ENCODE data around the gene DHX40.

DHX40 gene

DNA sequence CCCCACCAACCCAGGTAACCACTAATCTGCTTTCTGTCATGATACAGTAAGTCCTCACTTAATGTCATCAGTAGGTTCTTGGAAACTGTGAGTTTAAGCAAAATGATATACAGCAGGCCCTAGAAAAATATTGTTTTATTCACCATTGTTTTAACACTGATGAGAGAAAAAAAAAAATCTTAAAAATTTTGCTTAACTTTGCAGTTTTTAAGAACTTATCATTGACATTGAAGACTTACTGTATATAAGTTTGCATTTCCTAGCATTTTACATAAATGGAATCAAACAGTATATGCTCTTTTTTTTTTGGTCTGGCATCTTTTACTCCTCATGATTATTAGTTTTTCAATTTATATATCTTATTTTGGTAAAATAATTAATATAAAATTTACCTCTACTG is 34.8 kb downstream of the DHX40 start:
- POLR2A ChIA-PET = interaction anchor here (0.7 kb wide), 1 partner anchor 34 kb away, joined by 5 read pairs; no protein-coding TSS in a partner anchor
- TF ChIP-seq, protein P1, sequence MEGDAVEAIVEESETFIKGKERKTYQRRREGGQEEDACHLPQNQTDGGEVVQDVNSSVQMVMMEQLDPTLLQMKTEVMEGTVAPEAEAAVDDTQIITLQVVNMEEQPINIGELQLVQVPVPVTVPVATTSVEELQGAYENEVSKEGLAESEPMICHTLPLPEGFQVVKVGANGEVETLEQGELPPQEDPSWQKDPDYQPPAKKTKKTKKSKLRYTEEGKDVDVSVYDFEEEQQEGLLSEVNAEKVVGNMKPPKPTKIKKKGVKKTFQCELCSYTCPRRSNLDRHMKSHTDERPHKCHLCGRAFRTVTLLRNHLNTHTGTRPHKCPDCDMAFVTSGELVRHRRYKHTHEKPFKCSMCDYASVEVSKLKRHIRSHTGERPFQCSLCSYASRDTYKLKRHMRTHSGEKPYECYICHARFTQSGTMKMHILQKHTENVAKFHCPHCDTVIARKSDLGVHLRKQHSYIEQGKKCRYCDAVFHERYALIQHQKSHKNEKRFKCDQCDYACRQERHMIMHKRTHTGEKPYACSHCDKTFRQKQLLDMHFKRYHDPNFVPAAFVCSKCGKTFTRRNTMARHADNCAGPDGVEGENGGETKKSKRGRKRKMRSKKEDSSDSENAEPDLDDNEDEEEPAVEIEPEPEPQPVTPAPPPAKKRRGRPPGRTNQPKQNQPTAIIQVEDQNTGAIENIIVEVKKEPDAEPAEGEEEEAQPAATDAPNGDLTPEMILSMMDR (IDR thresholded peaks at IDR 0.05; ENCODE audit: control extremely low read depth, extremely low read depth, low read depth, missing control alignments) = no peak
- no peak for DNase-seq (ENCODE audit: extremely low spot score)
- CTCF ChIA-PET = interaction anchor here (1.6 kb wide), 1 partner anchor 18 kb away, joined by 5 read pairs; no protein-coding TSS in a partner anchor

DNA sequence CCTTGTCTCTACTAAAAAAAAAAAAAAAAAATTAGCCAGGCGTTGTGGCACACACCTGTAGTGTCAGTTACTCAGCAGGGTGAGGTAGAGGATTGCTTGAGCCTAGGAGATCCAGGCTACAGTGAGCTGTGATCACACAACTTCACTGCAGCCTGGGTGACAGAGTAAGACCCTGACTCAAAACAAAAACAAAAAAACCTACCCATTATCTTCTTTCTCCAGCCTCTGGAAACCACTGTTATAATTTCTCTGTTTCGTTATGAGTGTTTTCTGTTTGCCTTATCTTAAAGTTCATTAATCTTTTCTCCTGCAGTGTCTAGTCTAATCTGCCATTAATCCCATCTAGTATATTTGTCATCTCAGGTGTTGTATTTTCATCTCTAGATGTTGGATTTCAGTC is 35.7 kb downstream of the DHX40 start:
- CTCF ChIA-PET = interaction anchor here (0.9 to 1.6 kb wide), 2 partner anchors 17 to 80 kb away, joined by 4 to 5 read pairs; no protein-coding TSS in a partner anchor
- POLR2A ChIA-PET = interaction anchor here (1.0 kb wide), 1 partner anchor 18 kb away, joined by 5 read pairs; no protein-coding TSS in a partner anchor
- no peak for DNase-seq (ENCODE audit: extremely low spot score)
- TF ChIP-seq, protein P1 (IDR thresholded peaks at IDR 0.05; ENCODE audit: control extremely low read depth, extremely low read depth, low read depth, missing control alignments) = no peak

DNA sequence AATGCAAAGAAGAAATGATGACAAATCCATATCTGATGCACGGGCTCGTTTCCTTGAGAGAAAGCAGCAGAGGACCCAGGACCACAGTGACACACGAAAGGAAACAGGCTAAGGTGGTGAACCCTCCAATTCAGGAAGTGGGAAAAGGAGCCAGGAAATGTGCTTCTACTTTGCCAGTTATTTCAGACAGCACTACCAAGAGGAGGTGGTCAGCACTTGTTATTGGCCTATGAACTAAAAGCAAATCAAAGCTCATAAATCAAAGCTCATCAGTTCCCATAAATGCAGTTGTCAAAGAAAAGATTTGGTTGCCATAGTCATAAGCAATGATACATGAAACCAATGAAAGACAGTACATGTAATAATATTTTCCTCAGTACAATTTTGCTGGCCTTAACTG is 41.7 kb downstream of the DHX40 start:
- ChIA-PET POLR2A (no interaction called here), CTCF (interaction anchor here (1.1 to 2.4 kb wide), 2 partner anchors 11 to 12 kb away, joined by 4 to 7 read pairs; partner anchors contain the start of gene CLTC)
- DNase-seq (ENCODE audit: extremely low spot score) = no peak
- TF ChIP-seq, protein P1 (IDR thresholded peaks at IDR 0.05; ENCODE audit: control extremely low read depth, extremely low read depth, low read depth, missing control alignments) = no peak

DNA sequence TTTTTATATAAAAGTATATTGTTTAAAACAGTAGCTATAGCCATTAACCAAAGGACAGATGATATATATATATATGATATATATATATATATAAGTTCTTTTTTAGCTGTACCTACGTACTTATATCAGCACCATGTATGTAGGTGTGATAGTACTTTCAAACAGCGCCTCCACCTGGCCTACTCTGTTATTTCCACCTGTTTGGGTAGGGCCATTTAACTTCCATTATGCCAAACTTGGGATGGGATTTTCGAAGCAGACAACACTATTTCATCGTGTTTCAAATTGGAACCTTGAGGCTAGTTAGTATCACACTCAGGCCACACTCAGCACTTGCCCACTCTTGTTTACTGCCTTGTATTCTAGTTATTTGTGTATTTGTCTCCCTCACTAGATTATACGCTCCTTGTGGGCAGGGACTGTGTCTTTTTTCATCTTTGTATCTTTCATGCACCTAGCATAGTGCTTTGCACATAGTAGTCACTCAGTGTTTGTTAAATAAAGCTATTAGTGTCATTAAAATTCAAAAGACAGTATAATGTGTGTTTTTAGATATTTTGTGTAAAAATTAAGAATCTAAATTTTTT is 42.5 kb downstream of the DHX40 start:
- DNase-seq (ENCODE audit: extremely low spot score) = no peak
- CTCF ChIA-PET = interaction anchor here (1.0 to 2.4 kb wide), 4 partner anchors 10 to 37 kb away, joined by 3 to 7 read pairs (median 4); partner anchors contain the start of gene CLTC
- TF ChIP-seq, protein P1 (IDR thresholded peaks at IDR 0.05; ENCODE audit: control extremely low read depth, extremely low read depth, low read depth, missing control alignments) = no peak
- POLR2A ChIA-PET = no interaction called here

DNA sequence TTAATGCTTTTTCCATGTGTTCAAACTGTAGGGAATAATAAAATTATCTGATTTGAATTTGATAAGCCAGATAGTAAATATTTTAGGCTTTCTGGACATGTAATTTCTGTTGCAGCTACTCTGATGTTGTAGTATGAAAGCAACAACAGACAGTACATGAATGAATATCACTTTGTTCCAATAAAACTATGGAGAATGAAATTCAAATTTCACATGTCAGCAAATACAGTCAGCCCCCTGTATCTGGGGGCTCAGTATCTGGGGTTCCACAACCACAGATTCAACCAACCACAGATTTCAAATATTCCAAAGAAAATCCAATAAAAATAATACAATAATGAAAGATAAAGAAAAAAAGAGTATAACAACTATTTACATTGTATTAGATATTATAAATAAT is 46.1 kb downstream of the DHX40 start:
- no peak for DNase-seq (ENCODE audit: extremely low spot score)
- TF ChIP-seq, protein P1 (IDR thresholded peaks at IDR 0.05; ENCODE audit: control extremely low read depth, extremely low read depth, low read depth, missing control alignments) = no peak
- POLR2A ChIA-PET = no interaction called here
- CTCF ChIA-PET = no interaction called here

DNA sequence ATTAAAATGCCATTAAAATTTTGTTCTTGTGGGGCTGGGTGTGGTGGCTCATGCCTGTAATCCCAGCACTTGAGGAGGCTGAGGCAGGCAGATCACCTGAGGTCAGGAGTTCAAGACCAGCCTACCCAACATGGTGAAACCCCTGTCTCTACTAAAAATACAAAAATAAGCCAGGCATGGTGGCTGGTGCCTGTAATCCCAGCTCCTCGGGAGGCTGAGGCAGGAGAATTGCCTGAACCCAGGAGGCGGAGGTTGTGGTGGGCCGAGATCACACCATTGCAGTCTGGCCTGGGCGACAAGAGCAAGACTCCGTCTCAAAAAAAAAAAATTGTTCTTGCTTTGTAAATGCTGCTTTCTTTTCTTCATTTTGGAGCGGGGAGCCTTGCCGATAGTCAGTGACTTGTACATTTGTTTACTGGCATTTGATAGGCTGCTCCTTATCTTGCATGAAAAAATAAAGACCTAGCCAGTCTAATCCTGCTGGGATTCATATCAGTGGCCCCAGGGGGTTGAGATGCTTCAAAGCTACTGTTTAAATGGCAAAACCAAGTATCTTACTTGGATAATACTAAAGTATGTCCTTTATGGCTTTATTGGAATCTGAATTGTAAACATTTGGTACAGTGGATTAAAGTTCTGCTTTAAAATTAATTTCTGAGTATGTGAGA is 51.0 kb downstream of the DHX40 start:
- CTCF ChIA-PET = interaction anchor here (1.2 kb wide), 1 partner anchor 13 kb away, joined by 3 read pairs; no protein-coding TSS in a partner anchor
- no peak for DNase-seq (ENCODE audit: extremely low spot score)
- TF ChIP-seq, protein P1 (IDR thresholded peaks at IDR 0.05; ENCODE audit: control extremely low read depth, extremely low read depth, low read depth, missing control alignments) = no peak
- POLR2A ChIA-PET = interaction anchor here (0.5 kb wide), 1 partner anchor 54 kb away, joined by 4 read pairs; no protein-coding TSS in a partner anchor
